ENCODE results near the gene FAM193B. TPM values are rescaled to one million over a fixed set of nuclear protein-coding genes. Genes with fewer than 3 reads are reported as not detected.

FAM193B gene
- total RNA-seq, 1 experiment from 2014 or later: 21.8 TPM

DNA sequence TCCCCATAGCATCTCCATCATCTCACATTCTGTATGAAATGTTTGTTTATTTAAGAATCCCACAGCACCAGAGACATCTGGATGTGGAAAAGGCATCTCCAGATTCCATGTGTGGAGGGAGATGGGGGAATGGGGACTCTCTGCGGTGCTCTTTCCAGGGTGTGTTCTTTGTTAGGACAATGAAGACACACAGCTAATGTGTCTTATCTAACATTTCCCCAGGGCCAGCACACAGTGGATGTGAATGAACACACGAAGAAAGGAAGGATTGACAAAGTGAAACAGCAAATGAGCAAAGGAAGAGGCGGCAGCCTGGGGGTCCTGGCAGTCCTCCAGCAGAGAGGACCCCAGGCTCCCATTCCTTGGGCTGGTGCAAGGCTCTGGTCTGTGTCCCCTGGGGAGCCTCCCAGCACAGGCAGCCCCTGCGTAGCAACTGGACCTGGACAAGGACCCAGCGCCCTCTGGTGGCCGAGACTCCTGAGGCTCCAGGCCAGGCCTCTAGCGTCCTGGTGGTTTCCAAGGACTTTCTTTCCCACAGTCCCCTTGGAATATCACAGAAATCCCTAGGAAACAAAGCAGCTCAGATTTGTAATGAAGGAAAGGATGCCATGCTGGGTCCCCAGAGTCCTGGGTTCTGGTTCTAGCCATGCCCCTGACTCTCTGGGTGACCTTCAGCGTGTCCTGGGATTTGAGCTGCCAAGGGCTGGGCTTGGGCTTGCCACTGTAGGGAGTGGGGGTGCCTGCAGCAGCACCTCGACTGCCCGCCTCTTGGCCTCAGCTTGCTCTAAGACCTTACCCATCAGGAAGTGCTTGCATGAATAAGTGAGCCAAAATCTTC, 53.5 kb downstream of the FAM193B start:
- peak; percentile 82 for DNase-seq (ENCODE audit: low spot score)

DNA sequence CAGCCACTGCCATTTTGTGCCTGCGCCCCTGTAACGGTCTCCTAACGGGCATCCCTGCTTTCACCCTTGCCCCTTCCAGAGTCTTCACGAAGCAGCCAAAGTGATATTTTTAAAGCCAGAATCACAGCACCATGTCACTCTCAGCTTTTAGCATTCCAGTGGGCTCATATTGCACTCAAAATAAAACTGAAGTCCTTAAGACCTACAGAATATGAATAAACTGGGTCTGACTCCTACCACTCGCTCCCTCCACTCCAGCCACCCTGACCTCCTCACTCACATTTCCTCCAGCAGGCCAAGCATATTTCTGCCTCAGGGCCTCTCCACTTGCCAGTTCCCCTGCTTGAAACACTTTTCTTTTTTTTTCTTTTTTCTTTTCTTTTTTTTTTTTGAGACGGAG, 54.5 kb downstream of the FAM193B start:
- no peak for DNase-seq (ENCODE audit: low spot score)

DNA sequence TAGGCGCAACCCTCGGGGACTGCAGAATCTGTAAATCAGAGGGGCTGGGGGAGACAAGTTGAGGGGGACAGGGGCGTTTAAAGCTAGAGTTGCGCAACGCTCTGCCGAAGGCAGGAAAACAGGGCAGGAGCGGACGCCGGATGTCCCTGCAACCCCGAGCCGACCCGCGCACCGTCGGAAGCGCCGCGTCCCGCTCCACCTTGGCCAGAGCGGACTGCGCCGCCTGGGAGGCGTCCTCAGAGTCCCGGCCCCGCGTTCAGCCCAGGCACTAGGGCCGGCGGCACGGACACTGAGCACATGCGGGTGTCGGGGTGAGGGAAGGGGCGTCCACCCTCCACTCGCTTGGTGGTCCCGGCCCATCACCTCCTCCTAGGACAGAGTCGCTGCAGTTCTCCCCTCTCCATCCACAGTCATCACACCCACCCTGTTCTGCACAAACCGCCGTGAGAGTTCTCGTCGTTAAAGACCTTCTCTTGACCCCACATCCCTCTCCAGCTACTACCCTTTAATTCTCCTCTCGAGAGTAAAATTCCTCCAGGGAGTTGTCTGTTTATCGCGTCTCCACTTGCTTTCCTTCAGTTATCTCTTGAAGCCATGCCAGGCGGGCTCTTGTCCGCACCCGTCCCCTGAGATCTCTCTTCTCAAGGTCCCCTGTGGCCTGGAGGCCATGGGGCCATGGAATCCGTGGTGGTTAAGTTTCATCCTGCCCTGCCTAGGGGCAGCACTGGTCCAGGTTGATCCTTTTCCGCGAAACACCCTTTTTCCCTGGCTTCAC, 56.2 kb downstream of the FAM193B start:
- DNase-seq (ENCODE audit: low spot score): no peak

DNA sequence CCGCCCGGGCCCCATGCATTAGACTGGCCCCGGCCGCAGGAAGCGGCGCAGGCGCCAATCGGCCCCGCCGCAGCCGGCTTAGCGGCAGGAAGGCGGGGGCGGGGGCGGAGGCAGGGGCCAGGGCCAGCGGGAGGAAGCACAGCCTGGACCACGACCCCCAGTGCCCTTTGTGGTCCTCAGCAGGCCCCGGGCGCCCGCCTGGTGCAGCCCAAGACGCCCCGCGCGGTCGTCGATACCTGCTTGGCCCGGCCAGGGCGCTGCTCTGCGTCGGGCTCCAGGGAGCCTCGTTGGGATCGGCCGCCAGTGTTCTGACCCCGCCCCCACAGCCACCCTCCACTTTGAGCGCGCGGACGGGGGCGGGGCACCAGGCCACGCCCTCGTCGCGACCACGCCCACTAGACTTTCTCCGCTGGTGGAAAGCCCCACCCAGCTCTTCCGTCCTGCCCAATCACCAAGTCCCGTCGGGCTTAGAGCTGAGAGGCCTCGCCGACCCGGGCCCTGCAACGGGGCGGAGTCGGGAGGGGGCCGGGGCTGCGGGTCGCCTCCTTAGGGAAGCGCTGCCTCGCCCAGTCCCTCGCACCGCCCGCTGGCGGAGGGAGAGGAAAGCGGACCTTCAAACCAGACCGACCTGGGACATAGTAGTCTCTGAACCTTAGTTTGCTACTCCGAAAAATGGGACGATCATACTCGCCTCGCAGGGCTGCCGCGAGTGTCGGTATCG, 56.9 kb downstream of the FAM193B start, which contains the start of gene PDLIM7:
TSS of gene PDLIM7 (minus strand) at position 313 of the 721 bp plus-strand sequence. CDS start 1,092 bp downstream, outside the sequence.
- DNase-seq (ENCODE audit: low spot score): peak; percentile 93

DNA sequence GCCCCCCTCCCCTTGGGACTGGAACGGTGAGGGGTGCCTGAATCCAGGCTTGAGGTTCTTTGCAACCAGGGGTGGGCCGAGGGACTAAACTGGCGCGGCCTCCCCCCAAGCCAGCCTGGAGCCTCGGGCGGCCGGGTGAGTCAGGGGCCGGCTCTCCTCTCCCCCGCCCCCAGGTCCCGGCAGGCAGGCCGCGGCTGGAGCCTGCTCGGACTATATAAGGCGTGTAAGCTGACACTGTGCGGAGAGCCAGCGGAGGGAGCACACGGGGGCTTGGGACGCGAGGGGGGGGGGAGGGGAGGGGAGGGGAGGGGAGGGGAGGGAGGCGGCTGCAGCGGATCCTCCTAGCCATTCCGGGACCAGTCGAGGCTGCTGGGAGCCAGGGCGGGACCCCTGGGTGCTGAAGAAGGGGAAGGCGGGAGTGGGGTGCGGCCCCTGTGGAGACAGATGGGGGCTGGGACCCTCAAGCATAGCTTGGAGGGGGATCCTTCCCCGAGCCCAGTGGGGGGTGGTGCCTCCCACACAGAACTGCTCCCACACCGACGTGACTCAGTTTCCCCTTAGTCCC, 57.6 kb downstream of the FAM193B start:
- DNase-seq (ENCODE audit: low spot score): peak; percentile 72

DNA sequence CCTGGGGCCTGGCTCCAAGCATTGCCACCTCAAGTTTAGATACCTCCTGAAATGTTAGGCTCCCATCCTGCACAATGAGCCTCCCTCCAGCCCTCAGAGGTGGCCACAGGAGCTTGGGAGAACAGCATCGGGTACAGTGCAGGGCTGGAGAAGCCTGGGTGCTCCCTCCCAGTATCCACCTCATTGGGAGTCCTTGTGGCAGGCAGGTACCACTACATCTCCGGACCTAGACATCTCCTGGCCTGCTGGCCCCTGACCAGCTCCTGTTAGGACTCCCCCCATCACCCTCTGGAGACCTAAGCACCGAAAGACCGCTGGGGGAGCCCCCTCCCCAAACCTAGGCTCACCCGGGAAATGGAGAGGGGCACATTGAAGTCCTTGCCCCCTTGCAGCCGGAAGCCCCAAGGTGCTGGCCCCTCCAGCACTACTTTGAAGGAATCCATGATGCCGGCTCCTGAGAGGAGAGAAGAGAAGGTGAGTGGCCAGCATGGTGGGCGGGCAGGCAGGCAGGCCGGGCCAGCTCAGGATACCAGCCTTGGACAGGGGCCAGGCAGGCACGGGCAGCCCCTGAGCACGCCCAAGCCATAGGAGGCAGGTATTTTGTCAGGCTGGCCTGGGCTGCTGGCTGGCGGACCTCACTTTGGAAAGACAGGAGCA, 58.2 kb downstream of the FAM193B start:
- peak; percentile 73 for DNase-seq (ENCODE audit: low spot score)

DNA sequence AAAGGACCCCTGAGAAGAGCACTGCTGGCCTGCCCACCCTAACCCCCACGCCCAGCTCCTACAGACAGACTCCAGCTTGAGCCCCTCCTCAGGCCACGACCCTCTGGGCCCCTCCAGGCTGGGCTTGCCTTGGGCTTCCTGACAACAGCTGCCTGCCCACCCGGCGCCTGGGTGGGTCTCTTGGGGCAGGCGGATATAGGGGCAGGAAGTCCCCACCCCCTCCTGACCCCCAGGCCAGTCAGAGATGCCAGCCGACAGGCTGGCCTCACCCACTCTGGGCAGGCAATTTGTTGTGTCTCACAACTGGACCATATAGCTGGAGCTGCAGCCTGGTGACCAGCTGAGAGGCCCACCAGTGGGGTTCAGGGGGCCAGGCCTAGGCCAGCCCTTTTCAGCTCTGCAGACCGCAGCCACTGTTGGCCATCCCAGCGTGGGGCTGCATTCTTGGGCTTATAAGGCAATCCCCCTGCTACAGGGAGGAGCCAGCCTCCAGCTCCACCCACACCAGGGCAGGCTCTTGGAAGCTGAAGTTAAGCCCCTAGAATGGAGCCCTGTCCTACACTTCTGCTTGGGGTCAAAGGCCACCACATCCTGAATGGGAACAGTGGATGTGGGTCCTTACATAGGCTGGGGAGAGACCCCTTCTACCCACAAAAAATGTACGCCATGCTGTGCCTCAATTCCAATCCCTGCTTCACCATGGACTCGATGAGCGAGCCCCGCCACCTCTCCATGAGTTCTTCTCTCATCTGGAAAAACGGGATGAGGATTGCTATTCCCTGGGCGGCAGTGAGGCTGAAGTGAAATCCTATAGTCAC, 58.9 kb downstream of the FAM193B start:
- peak; percentile 96 for DNase-seq (ENCODE audit: low spot score)

DNA sequence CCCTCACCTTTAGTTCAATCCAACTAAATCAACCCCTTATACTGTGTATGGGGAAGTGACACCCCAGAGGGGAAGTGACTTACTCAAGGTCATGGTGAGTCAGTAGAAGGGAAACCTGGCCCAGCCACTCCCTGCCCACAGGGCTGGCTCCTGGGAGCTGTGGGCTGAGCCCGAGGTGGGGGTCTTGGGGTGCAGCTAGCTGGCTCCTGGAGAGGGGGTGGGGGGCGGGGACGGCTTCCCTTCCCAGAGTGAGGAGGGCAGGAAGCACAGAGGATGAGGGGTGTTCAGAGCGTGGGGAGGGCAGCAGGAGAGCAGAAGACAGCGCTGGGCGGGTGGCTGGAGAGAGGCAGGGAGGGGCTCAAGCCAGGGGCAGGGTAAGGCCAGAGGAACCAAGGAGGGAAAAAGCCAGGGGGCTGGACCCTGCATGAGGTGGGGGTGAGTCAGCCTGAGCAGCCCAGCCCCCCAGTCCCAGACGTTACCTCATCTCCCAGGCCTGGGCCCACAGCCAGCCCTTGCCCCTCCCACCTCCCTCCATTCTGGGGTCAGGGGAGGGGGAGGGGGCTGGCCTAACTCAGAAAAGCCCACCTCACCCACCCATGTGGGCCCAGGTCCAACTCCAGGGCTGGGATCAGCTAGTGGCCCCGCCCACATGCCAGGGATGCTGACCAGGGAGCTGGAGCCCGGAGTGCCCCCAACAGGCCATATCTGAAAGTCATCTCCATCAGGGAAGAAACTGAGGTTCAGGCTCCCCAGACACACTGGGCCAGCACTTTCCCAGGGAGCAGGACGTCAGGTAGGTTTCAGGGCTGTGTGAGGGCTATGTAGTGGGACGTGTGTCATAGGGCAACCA, 59.8 kb downstream of the FAM193B start:
- DNase-seq (ENCODE audit: low spot score): peak; percentile 97

DNA sequence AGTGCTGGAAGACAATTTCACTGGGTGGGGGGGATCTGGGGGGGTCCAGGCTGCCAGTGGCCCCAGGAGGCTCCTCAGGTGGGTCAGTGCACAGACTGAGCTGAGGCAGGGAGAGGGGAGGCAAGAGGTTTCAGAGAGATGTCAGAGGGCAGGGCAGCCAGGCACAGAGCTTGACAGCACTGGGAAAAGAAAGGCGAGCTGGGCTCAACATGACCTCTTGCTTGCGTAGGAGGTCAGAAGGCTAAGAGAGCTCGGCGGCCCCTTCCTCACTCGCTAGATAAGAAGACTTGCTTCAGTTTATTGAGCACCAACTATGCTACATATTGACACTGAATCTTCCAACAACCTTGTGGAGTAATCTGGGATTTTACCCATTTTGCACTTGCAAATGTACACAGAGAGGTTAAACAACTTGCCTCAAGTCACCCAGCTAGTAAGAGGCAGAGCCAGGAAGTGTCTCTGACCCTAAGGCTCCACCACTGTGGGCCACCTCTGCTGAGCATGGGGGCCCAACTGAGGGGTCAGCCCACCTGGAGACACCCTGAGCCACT, 60.5 kb downstream of the FAM193B start:
- no peak for DNase-seq (ENCODE audit: low spot score)

DNA sequence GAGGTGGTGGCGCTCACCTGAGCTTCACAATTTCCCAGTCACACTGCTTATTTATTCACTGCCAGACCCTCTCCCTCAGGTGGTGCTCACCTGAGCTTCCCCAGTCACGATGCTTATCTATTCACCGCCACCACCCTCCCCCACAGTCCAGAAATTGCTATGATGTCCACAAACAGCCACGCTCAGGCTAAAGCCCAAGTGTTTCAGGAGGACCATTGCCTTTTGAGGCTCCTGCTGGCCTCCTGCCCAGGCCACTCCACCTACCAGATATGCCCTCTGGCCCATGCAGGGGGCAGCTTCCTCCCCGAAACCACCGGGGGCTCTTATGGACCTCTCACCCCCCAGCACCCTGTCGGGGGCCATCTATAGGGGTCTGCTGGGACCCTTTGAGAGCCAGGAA, 61.5 kb downstream of the FAM193B start:
- no peak for DNase-seq (ENCODE audit: low spot score)

DNA sequence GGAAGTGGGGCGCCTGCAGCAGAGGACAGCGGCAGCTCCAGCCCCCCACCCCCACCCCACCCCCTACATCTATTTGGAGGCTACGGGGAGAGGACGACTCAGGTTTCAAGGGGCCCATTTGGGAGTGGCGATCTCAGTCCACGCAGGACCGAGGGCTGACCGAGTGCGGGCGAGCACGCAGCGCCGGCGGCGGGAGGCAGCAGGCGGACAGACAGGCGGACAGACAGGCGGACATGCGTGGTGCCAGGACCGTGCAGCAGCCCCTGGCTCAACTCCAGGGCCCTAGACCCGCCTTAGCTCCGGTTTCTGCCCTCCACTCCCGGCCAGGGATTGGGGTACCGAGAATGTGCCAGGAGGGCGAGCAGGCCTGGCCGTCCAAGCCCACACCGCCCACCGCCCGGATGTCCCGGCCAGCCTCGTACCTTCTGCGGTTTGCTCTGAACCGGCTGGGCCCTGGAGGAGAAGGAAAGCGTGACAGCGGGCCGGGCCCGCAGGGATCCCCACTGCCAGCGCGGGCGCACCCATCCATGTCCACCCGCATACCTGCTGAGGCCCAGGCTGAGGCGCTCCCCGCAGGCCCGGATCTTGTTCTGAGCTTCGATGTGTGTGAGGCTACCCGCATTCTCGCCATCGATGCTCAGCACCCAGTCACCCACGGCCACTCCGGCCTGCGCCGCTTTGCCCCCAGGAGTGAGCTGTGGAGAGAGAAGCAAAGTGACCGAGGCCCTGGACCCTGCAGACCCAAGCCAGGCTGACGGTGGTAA, 62.2 kb downstream of the FAM193B start:
- DNase-seq (ENCODE audit: low spot score): no peak

DNA sequence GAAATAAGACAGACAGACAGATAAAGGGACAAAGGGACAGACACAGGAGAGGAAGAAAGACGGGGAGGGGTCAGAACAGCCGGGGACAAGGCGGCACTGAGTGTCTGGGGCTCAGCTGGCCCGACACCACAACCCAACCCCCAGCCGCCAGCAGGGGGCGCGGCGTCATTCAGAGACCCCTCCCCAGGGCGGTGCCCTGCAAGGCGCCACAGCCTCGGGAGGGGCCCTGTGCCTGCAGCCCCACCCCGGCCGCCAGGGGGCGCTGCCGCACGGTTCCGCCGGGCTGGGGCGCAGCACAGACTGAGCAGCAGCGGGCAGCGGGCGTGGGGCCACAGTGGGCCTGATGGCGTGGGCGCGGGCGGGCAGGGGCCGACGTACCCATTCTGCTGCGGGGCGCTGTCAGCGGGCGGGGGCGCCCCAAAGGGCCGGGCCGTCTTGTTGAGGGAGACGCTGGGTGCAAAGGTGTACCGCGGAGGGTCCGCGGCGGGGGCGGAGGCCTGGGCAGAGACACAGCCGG, 62.9 kb downstream of the FAM193B start:
- DNase-seq (ENCODE audit: low spot score): no peak

DNA sequence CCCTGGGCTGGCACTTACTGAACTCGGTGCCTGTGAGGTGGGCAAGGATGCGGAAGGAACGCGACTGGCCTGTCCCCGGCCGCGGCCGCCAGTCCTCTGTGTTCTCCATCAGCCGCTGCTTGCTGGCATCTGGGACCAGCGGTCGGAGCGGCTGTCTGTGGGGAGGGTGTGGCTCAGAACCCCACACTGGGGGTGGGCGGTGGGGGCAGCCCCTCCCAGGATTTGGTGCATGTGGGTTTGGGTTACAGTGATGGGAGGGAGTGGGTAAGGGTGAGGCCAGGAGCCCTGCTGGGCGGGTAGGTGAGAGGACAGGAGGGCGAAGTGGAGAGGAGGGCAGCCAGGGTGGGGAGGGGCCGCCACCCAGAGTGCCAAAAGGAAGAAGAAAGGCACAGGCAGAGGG, 63.4 kb downstream of the FAM193B start:
- DNase-seq (ENCODE audit: low spot score): no peak

DNA sequence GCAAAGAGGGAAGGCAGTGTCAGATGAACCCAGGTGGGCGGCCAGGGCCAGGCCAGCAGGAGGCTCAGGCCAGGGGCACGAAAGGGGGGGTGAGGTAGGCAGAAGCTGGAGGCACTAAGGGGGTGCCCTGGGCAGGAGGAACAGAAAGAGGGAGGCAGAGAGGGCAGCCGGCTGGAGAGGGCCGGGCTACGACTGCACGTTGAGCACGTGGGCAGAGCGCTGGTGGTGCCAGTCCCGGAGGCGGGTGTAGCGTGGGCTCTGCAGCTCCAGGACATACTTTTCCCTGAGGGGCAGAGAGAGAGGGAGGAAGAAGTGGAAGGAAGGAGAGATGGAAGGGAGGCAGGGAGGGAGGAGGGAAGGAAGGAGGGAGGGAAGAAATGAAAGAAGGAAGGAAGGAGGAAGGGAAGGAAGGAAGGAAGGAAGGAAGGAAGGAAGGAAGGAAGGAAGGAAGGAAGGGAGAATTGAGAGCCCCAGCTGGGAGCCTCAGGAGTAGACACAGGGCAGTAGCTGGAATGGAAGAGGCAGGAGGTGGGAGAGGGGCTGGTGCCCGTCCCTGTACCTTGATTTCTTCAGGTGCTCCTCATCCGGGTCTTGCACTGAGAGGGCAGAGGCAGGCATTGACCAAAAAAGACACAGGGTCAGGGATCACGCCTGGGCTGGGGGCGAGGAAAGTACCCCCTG, 63.9 kb downstream of the FAM193B start:
- no peak for DNase-seq (ENCODE audit: low spot score)

DNA sequence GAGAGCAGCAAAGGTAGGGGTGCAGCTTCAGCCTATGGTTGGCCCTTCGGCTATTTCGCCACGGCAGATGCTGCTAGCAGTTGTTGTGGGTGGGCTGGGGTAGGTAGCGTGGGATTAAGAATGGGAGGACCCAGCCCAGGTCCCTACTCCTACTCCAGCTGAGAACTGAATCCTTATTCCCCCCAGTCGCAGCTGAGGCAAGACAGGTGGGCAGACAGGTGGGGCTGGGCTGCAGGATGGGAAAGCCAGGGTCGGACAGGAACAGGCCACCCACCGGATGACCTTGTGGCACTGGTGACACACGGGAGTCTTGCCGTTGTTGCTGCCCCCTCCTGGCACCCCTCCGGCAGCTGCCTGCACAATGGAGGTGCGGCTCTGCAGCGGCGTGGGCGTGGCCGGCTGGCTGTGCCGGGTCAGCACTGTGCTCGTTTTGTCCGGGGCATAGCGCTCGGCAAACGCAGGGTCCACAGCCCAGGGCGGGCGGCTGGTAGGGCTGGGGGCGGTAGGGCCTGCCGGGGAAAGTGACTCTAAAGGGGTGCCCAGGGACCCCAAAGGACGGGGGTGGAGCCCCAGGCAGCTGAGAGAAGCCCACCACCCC, 65.1 kb downstream of the FAM193B start:
- no peak for DNase-seq (ENCODE audit: low spot score)

DNA sequence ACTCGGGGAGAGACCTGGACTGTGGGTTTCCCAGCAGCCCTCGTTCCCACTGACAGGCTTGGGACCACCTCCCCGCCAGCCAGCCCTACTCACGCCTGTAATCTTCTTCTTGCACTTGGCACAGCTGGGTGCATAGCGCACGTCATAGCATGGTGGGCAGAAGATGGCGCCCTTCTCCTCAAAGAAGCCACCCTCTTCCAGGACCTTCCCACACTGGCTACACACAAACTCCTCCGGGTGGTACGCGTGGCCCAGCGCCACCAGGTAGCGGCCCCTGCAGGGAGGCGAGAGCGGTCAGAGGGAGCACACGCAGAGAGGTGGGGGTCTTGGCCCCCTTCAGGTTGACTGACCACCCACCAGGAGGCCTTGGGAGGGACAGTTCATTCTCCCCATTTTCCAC, 66.4 kb downstream of the FAM193B start:
- DNase-seq (ENCODE audit: low spot score): no peak

DNA sequence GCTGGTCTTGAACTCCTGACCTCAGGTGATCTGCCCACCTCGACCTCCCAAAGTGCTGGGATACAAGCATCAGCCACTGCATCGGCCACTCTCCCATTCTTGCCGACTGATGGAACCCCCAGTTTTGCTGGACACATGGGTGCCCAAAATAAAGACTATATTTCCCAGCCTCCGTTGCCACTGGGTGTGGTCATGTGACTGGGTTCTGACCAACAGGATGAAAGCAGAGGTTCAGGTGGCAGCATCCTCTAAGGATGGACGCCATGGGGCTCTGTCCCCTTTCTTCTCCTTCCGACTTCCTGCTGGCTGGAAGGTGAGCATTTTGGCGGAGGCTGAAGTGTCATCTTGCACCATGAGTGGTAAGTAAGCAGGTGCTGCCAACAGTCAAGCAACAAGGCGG, 67.2 kb downstream of the FAM193B start:
- no peak for DNase-seq (ENCODE audit: low spot score)

Measured in A172 (cell line).